CD4-positive, alpha-beta T cell (primary cell): ENCODE results near the gene KIF5A. TPM values are rescaled to one million over a fixed set of nuclear protein-coding genes. Genes with fewer than 3 reads are reported as not detected.

Experiments
- ATAC-seq: fragments of 200-7000 bp; cut with Tn5 transposase; one replicate; pipeline ENCODE4 v1.10.0; 2022; ENCODE audit warnings: mild to moderate bottlenecking; ENCODE audit not compliant: poor library complexity
- CTCF ChIA-PET: fragments of 350-600 bp; sonication (Branson Sonifier 250); formaldehyde crosslinking; loops from one replicate; lab custom pipeline; 2021; ENCODE audit warnings: antibody characterized with exemption, inconsistent platforms; lab: Charles Lee
- POLR2A ChIA-PET: fragments of 350-600 bp; sonication (Branson Sonifier 250); formaldehyde crosslinking; loops from one replicate; lab custom pipeline; 2021; ENCODE audit warnings: antibody characterized with exemption, inconsistent platforms; lab: Charles Lee
- DNase-seq, 14 experiments: peaks; one replicate each; pipeline ENCODE4 v3.0.0-alpha.2; 2013 to 2020; ENCODE audit warnings: mixed read lengths in 2 of 14
- H3K27ac ChIP-seq, 2 donors: one replicate each; pipeline versions ENCODE4 v1.5.1 to v1.7.0; 2013; ENCODE audit warnings: low read length in 2 of 2, low read depth in 1 of 2, mild to moderate bottlenecking in 1 of 2
- H3K27me3 ChIP-seq, 2 experiments: 1 replicate in 1 of 2; 2 replicates in 1 of 2; pipeline versions ENCODE4 v1.6.1 to v1.7.0; 2013; ENCODE audit warnings: low read length in 2 of 2, control low read depth in 1 of 2, mild to moderate bottlenecking in 1 of 2, moderate library complexity in 1 of 2; ENCODE audit not compliant: insufficient read depth in 2 of 2, control insufficient read depth in 1 of 2
- H3K36me3 ChIP-seq: one replicate; pipeline ENCODE4 v1.6.1; 2013; ENCODE audit warnings: low read length, control low read depth; ENCODE audit not compliant: insufficient read depth
- H3K4me1 ChIP-seq: one replicate; pipeline ENCODE4 v1.6.1; 2013; ENCODE audit warnings: low read length, control low read depth; ENCODE audit not compliant: insufficient read depth
- H3K4me3 ChIP-seq: one replicate; pipeline ENCODE4 v1.5.1; 2013; ENCODE audit warnings: mild to moderate bottlenecking, low read length, moderate library complexity
- H3K9me3 ChIP-seq, 2 experiments: 1 replicate in 1 of 2; 2 replicates in 1 of 2; pipeline versions ENCODE4 v1.6.1 to v1.7.0; 2013; ENCODE audit warnings: low read length in 2 of 2, mild to moderate bottlenecking in 2 of 2, control low read depth in 1 of 2, moderate library complexity in 1 of 2; ENCODE audit not compliant: control insufficient read depth in 1 of 2, insufficient read depth in 1 of 2
- H3K27ac Mint-ChIP-seq: one replicate; pipeline ENCODE4 v1.8.0; 2020; ENCODE audit warnings: mixed read lengths
- H3K27me3 Mint-ChIP-seq: one replicate; pipeline ENCODE4 v1.8.0; 2021; ENCODE audit warnings: mixed read lengths
- H3K36me3 Mint-ChIP-seq: one replicate; pipeline ENCODE4 v1.8.0; 2021; ENCODE audit warnings: low read depth, mixed read lengths
- H3K4me1 Mint-ChIP-seq: one replicate; pipeline ENCODE4 v1.8.0; 2021; ENCODE audit warnings: low read depth, mixed read lengths
- H3K4me3 Mint-ChIP-seq: one replicate; pipeline ENCODE4 v1.8.0; 2020; ENCODE audit warnings: mild to moderate bottlenecking, mixed read lengths
- H3K9me3 Mint-ChIP-seq: one replicate; pipeline ENCODE4 v1.8.0; 2020; ENCODE audit warnings: mixed read lengths
- intact Hi-C, 2 experiments: fragments of 100-400 bp; cut with DNase I in 1 of 2; cut with micrococcal nuclease in 1 of 2; formaldehyde crosslinking; loops; one replicate each; pipeline versions ENCODE4 v1.15.1 to v1.9.0; 2023 to 2025; cut with DNase I, micrococcal nuclease
- total RNA-seq, 174 experiments: library from RNA in 2 of 174; stranded (reverse) in 2 of 174; gene quantifications; one replicate each; pipeline ENCODE4 v1.2.3 and lab custom pipeline; 2021 to 2026
- TF ChIP-seq, protein P1 (sequence below): fragments of 200-600 bp; IDR thresholded peaks from one replicate; pipeline ENCODE4 v1.8.0; 2022; ENCODE audit warnings: antibody characterized with exemption, mild to moderate bottlenecking

The KIF5A gene
- total RNA-seq, 2 experiments from 2014 or later = 0.39 to 0.47 TPM

- TF ChIP-seq, protein P1, sequence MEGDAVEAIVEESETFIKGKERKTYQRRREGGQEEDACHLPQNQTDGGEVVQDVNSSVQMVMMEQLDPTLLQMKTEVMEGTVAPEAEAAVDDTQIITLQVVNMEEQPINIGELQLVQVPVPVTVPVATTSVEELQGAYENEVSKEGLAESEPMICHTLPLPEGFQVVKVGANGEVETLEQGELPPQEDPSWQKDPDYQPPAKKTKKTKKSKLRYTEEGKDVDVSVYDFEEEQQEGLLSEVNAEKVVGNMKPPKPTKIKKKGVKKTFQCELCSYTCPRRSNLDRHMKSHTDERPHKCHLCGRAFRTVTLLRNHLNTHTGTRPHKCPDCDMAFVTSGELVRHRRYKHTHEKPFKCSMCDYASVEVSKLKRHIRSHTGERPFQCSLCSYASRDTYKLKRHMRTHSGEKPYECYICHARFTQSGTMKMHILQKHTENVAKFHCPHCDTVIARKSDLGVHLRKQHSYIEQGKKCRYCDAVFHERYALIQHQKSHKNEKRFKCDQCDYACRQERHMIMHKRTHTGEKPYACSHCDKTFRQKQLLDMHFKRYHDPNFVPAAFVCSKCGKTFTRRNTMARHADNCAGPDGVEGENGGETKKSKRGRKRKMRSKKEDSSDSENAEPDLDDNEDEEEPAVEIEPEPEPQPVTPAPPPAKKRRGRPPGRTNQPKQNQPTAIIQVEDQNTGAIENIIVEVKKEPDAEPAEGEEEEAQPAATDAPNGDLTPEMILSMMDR = no peak
- intact Hi-C loops = no loop called here
- H3K36me3 ChIP-seq = peaks cover 31% of the 10 kb centered on the region
- peak within 1 kb of the TSS; percentile 74 for H3K4me3 ChIP-seq
- ChIA-PET CTCF (interaction anchor here (2.0 to 3.9 kb wide), 2 partner anchors 21 kb away, joined by 12 to 15 read pairs; no protein-coding TSS in a partner anchor), POLR2A (interaction anchor here (1.6 kb wide), 1 partner anchor 12 kb away, joined by 4 read pairs; no protein-coding TSS in a partner anchor)
- Mint-ChIP-seq H3K36me3 (peaks cover 46% of the 10 kb centered on the region), H3K4me3 (peak within 1 kb of the TSS; percentile 92), H3K4me1 (peaks cover 32% of the 10 kb centered on the region), H3K9me3 (no peaks in the 10 kb centered on the region), H3K27me3 (no peaks in the 10 kb centered on the region), H3K27ac (peak within 1 kb of the TSS; percentile 81)
- peak within 1 kb of the TSS; percentile 45 to 52 for H3K27ac ChIP-seq
- ATAC-seq (peak; percentile 65), DNase-seq (peak in 7 of 14 experiments; percentile 15 to 65 (median 47))
- no peaks in the 10 kb centered on the region for H3K27me3 ChIP-seq
- peaks cover 25% of the 10 kb centered on the region for H3K4me1 ChIP-seq
- H3K9me3 ChIP-seq = no peaks in the 10 kb centered on the region
These were observed 54.7 kb downstream of the KIF5A start, which contains the start of gene DTX3 for GRCh38 chr12:57604454-57604991. Gene DTX3 (plus strand): TSS chr12:57604824. CDS start chr12:57606518, 1,694 bp downstream.

GRCh38 chr12:57604992-57605810, 55.4 kb downstream of the KIF5A start:
- Mint-ChIP-seq H3K4me1 (peaks cover 33% of the 10 kb centered on the region), H3K4me3 (peak overlapping the region; percentile 92), H3K27ac (peak overlapping the region; percentile 81), H3K9me3 (no peaks in the 10 kb centered on the region), H3K27me3 (peaks cover under 1% of the 10 kb centered on the region), H3K36me3 (peaks cover 39% of the 10 kb centered on the region)
- ChIA-PET POLR2A (interaction anchor here (0.6 to 0.8 kb wide), 4 partner anchors 12 to 22 kb away, joined by 3 to 4 read pairs (median 3); no protein-coding TSS in a partner anchor), CTCF (interaction anchor here (3.9 kb wide), 1 partner anchor 22 kb away, joined by 15 read pairs; no protein-coding TSS in a partner anchor)
- ATAC-seq (peak; percentile 58), DNase-seq (peak in 1 of 14 experiments; percentile 39)
- H3K27ac ChIP-seq = no peak overlapping the region
- H3K36me3 ChIP-seq = peaks cover 25% of the 10 kb centered on the region
- peaks cover 27% of the 10 kb centered on the region for H3K4me1 ChIP-seq
- intact Hi-C loops = no loop called here
- no peaks in the 10 kb centered on the region for H3K27me3 ChIP-seq
- TF ChIP-seq, protein P1 = no peak
- no peaks in the 10 kb centered on the region for H3K9me3 ChIP-seq
- H3K4me3 ChIP-seq = peak overlapping the region; percentile 74

- Histone ChIP-seq H3K4me1 (peaks cover 34% of the 10 kb centered on the region), H3K27ac (no peak overlapping the region), H3K9me3 (peaks cover 0 to 1% of the 10 kb centered on the region in 2 experiments), H3K27me3 (no peaks in the 10 kb centered on the region), H3K4me3 (no peak overlapping the region), H3K36me3 (peaks cover 18% of the 10 kb centered on the region)
- TF ChIP-seq, protein P1 = no peak
- Mint-ChIP-seq H3K9me3 (no peaks in the 10 kb centered on the region), H3K27me3 (peaks cover 7% of the 10 kb centered on the region), H3K36me3 (peaks cover 33% of the 10 kb centered on the region), H3K4me1 (peaks cover 40% of the 10 kb centered on the region), H3K27ac (peak overlapping the region; percentile 81), H3K4me3 (peak overlapping the region; percentile 92)
- DNase-seq = no peak
- POLR2A ChIA-PET = interaction anchor here (0.6 to 0.8 kb wide), 4 partner anchors 13 to 23 kb away, joined by 3 to 4 read pairs (median 3); no protein-coding TSS in a partner anchor
- CTCF ChIA-PET = interaction anchor here (3.9 kb wide), 1 partner anchor 22 kb away, joined by 15 read pairs; no protein-coding TSS in a partner anchor
- ATAC-seq = no peak
- intact Hi-C loops = no loop called here
These were observed 56.0 kb downstream of the KIF5A start for GRCh38 chr12:57605811-57606311.
